GM12892 (cell line): ENCODE measurements around the gene FABP2.
"Not testable (repeated sequence)": the region's sequence is repeated elsewhere in the genome, so short reads cannot be mapped to it uniquely, and the experiment has no call there.

ENCODE experiments used
- POLR2A ChIP-seq: IDR thresholded peaks from 2 replicates; pipeline ENCODE4 v1.6.1; 2011; ENCODE audit warnings: low read depth, low read length, control low read depth
- POLR2AphosphoS5 ChIP-seq: IDR thresholded peaks from 2 replicates; pipeline ENCODE4 v1.6.1; 2011; ENCODE audit warnings: low read depth, low read length, control low read depth

GRCh38 chr4:119356796-119357195, 34.9 kb upstream of the FABP2 start:
- TF ChIP-seq POLR2A, POLR2AphosphoS5: not testable (repeated sequence)
